ENCODE results near the gene PGAM5. TPM values are rescaled to one million over a fixed set of nuclear protein-coding genes. Genes with fewer than 3 reads are reported as not detected.
A peak's percentile ranks its signal among the peaks of the same experiment; 100 is the strongest.

The PGAM5 gene
- total RNA-seq, 3 donors from 2014 or later = 25.5 to 38.9 (median 30.9) TPM

- Histone ChIP-seq H3K4me1 (ENCODE audit: low read depth) (peaks cover 14% of the 10 kb centered on the region), H3K36me3 (ENCODE audit: low read depth) (peaks cover 5% of the 10 kb centered on the region), H3K4me3 (no peak overlapping the region), H3K9me3 (no peaks in the 10 kb centered on the region)
- ATAC-seq (no peak), DNase-seq (no peak)
- TF ChIP-seq CTCF (IDR thresholded peaks at IDR 0.05) = no peak
- intact Hi-C loops (cut with DNase I, micrococcal nuclease) = no loop called here
These were observed 48.7 kb downstream of the PGAM5 start for GRCh38 chr12:132759359-132759758.

- no peaks in the 10 kb centered on the region for H3K36me3 ChIP-seq (ENCODE audit: low read depth)
- DNase-seq (peak; percentile 56 to 81 (median 69)), ATAC-seq (peak; percentile 64)
- peaks cover 14% of the 10 kb centered on the region for H3K4me1 ChIP-seq (ENCODE audit: low read depth)
- no peak for TF ChIP-seq CTCF (IDR thresholded peaks at IDR 0.05)
- no peaks in the 10 kb centered on the region for H3K9me3 ChIP-seq
- peak within 1 kb of the TSS; percentile 99 for H3K4me3 ChIP-seq
- intact Hi-C loops (cut with DNase I, micrococcal nuclease) = no loop called here
These were observed 50.6 kb downstream of the PGAM5 start, which contains the start of gene ANKLE2 for GRCh38 chr12:132761032-132761920. Gene ANKLE2 (minus strand): TSS chr12:132761832. CDS start chr12:132761798, 34 bp downstream.

GRCh38 chr12:132761921-132762583, 51.4 kb downstream of the PGAM5 start:
- peaks cover 14% of the 10 kb centered on the region for H3K4me1 ChIP-seq (ENCODE audit: low read depth)
- peak; percentile 83 to 92 (median 92) for DNase-seq
- TF ChIP-seq CTCF (IDR thresholded peaks at IDR 0.05) = no peak
- H3K9me3 ChIP-seq = no peaks in the 10 kb centered on the region
- intact Hi-C loops (cut with DNase I, micrococcal nuclease) = no loop called here
- no peaks in the 10 kb centered on the region for H3K36me3 ChIP-seq (ENCODE audit: low read depth)
- peak overlapping the region; percentile 12 for H3K4me3 ChIP-seq
- ATAC-seq = peak; percentile 95

- no peak for TF ChIP-seq CTCF (IDR thresholded peaks at IDR 0.05)
- intact Hi-C loops (cut with DNase I, micrococcal nuclease) = no loop called here
- Histone ChIP-seq H3K9me3 (no peaks in the 10 kb centered on the region), H3K4me1 (ENCODE audit: low read depth) (peaks cover 18% of the 10 kb centered on the region), H3K4me3 (no peak overlapping the region), H3K36me3 (ENCODE audit: low read depth) (no peaks in the 10 kb centered on the region)
- DNase-seq = no peak
- ATAC-seq = no peak
These were observed 53.6 kb downstream of the PGAM5 start for GRCh38 chr12:132764231-132764630.

GRCh38 chr12:132765361-132765760, 54.7 kb downstream of the PGAM5 start:
- no peak for ATAC-seq
- Histone ChIP-seq H3K4me1 (ENCODE audit: low read depth) (peaks cover 15% of the 10 kb centered on the region), H3K9me3 (no peaks in the 10 kb centered on the region), H3K36me3 (ENCODE audit: low read depth) (no peaks in the 10 kb centered on the region), H3K4me3 (no peak overlapping the region)
- DNase-seq = no peak
- no peak for TF ChIP-seq CTCF (IDR thresholded peaks at IDR 0.05)
- intact Hi-C loops (cut with DNase I, micrococcal nuclease) = no loop called here

All from mucosa of descending colon (tissue), 3 donors.